ENCODE measurements around the gene PIAS4.
"Not testable (repeated sequence)": the region's sequence is repeated elsewhere in the genome, so short reads cannot be mapped to it uniquely, and the experiment has no call there.

The PIAS4 gene

DNA sequence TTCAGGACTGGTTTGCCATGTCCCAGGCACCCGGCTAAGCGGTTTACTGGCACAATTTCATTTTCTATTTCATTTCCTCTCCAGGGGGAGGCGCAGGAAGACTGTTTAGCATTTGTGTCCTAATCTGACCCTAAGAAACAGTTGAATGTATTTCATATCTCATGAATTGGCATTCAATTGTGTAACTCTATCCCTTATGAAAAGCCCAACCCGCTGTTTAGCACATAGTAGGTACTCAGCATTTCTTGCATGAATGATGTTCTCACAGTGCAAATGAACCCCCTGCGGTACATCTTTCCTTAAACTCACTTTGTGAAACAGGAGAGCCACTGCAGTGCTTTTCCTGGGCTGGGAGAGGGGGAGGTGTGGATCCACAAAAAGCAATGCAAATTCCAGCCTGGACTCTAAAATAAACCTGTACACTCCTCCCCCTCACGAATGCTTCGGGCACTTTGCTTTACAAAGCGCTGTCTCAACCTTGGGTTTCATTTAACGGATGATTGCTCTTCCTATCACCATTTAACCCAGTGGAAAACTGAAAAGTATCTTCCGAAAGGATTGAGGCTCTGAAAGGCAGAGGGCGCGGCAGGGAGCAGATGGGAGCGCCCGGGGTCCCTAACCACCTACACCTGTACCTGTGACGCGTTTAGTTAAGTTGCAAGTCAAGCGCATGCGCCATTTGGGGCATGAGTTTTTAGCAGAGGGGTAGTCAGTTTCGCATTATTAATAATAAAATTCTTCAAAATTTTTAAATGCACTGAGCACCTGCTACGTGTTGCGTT lies 21.1 kb upstream of the PIAS4 start:
- in situ Hi-C loops (cut with MboI; ENCODE audit: low sequenced_read_pairs, unreplicated experiment), result loop anchor here (10.0 kb wide), 1 partner anchor 218 kb away; no protein-coding TSS in a partner anchor
- no peak for DNase-seq (ENCODE audit: low spot score)
- TF ChIP-seq CTCF (IDR thresholded peaks at IDR 0.05; ENCODE audit: borderline replicate concordance, control extremely low read depth, extremely low read depth, insufficient read depth, missing control alignments), result peak; percentile 48

DNA sequence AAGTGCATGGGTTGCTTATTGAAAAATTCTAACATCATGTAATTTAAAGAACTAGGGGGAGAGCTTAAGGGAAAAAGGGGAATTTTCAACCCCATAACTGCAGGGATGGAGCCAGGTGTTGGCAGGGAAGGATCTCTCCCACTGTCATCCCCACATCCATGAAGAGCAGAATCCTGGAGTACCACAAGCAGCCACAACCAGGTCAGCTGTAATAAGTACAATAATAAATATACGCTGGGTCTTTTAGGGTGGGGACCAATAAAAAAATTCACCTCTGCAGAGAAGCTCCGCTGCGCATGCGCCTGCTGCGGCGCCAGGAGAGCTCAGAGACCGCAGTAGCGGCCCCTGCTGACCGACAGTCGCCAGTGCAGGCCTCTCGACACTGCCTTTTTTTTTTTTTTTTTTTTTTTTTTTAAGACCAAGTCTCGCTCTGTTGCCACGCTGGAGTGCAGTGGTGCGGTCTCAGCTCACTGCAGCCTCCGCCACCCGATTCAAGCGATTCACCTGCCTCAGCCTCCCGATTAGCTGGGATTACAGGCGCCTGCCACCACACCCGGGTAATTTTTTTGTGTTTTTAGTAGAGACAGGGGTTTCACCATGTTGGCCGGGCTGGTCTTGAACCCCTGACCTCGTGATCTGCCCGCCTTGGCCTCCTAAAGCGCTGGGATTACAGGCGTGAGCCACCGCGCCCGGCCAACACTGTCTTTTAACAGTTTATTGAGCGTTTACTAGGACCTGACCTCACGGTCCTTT lies 19.7 kb upstream of the PIAS4 start:
- TF ChIP-seq CTCF (IDR thresholded peaks at IDR 0.05; ENCODE audit: borderline replicate concordance, control extremely low read depth, extremely low read depth, insufficient read depth, missing control alignments), result peak; percentile 84
- in situ Hi-C loops (cut with MboI; ENCODE audit: low sequenced_read_pairs, unreplicated experiment), result loop anchor here (10.0 kb wide), 1 partner anchor 217 kb away; no protein-coding TSS in a partner anchor
- peak; percentile 88 for DNase-seq (ENCODE audit: low spot score)

- in situ Hi-C loops (cut with MboI; ENCODE audit: low sequenced_read_pairs, unreplicated experiment), result no loop called here
- TF ChIP-seq CTCF (IDR thresholded peaks at IDR 0.05; ENCODE audit: borderline replicate concordance, control extremely low read depth, extremely low read depth, insufficient read depth, missing control alignments), result no peak
- no peak for DNase-seq (ENCODE audit: low spot score)
Measured at GRCh38 chr19:3990815-3991117, 16.8 kb upstream of the PIAS4 start.

DNA sequence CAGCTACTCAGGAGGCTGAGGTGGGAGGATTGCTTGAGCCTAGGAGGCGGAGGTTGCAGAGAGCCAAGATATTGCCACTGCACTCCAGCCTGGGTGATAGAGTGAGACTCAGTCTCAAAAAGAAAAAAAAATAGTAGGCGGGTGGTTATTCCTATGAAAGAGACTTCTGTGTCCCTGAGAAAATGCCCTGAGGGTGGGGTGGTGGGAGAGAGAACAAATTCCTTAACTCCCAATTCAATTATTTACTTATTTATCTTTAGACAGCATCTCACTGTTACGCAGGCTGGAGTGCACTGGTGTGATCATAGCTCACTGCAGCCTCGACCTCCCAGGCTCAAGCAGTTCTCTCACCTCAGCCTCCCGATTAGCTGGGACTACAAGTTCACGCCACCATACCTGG lies 11.9 kb upstream of the PIAS4 start:
- DNase-seq (ENCODE audit: low spot score), result no peak
- in situ Hi-C loops (cut with MboI; ENCODE audit: low sequenced_read_pairs, unreplicated experiment), result no loop called here
- TF ChIP-seq CTCF (IDR thresholded peaks at IDR 0.05; ENCODE audit: borderline replicate concordance, control extremely low read depth, extremely low read depth, insufficient read depth, missing control alignments), result no peak

- DNase-seq (ENCODE audit: low spot score); in situ Hi-C loops (cut with MboI; ENCODE audit: low sequenced_read_pairs, unreplicated experiment): not testable (repeated sequence)
Measured at GRCh38 chr19:3998667-3999412, 8.7 kb upstream of the PIAS4 start.

- in situ Hi-C loops (cut with MboI; ENCODE audit: low sequenced_read_pairs, unreplicated experiment); DNase-seq (ENCODE audit: low spot score): not testable (repeated sequence)
Measured at GRCh38 chr19:4000798-4001197, 6.7 kb upstream of the PIAS4 start.

- in situ Hi-C loops (cut with MboI; ENCODE audit: low sequenced_read_pairs, unreplicated experiment); DNase-seq (ENCODE audit: low spot score): not testable (repeated sequence)
Measured at GRCh38 chr19:4005436-4005835, 2.1 kb upstream of the PIAS4 start.

All from GM13976 (cell line).